HG03469 (cell line): ENCODE measurements around the gene MEGF11.

Experiments used
- ATAC-seq: cut with Tn5 transposase; IDR thresholded peaks from one replicate; pipeline ENCODE4 v1.9.1; 2021; ENCODE audit warnings: mild to moderate bottlenecking, moderate library complexity, moderate number of reproducible peaks; ENCODE audit not compliant: unreplicated experiment

MEGF11 gene

DNA sequence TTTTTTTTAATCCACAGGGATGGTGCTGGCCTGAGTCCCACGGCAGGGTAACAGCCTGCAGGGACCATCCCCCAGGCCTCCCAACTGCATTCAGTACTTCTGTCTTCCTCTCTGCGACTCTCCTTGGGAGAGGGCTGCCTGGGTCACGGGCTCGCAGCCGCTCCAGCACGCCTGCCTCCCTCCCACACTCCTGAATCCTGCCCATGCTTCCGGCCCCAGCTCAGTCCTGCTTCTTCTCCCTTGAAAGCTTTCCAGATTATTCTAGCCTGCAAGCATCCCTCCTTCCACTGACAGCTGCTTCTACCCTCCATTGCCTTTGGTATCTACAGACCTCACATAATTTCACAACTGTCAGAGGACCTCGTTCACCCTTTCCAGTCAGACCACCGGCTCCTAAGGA, 32.4 kb downstream of the MEGF11 start:
- no peak for ATAC-seq

DNA sequence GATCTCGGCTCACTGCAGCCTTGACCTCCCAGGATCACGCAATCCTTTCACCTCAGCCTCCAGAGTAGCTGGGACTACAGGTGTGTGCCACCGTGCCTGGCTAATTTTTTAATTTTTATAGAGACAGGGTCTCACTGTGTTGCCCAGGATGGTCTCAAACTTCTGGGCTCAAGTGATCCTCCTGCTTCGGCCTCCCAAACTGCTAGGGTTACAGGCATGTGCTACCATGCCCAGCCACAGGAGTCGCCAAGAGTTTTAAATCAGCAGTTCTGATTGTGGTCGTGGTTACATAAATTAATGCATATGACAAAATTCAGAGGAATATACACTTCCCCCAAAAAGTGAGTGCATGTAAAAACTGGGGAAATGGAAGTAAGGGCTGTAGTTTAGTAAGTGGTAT, 32.9 kb downstream of the MEGF11 start:
- ATAC-seq: no peak

DNA sequence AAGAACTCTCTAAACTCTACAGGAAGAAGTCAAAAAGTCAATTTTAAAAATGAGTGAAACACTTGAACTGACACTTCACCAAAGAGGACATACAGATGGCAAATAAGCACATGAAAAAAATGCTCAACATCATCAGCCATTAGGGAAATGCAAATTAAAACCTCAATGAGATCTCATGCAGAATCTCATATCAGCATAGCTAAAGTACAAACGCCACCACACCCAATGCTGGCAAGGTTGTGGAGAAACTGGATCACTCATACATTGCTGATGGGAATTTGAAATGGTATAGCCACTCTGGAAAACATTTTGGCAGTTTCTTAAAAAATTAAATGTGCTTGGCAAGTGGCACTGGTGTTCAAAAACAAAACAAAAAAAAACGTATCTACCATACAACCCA, 34.2 kb downstream of the MEGF11 start:
- ATAC-seq: no peak

DNA sequence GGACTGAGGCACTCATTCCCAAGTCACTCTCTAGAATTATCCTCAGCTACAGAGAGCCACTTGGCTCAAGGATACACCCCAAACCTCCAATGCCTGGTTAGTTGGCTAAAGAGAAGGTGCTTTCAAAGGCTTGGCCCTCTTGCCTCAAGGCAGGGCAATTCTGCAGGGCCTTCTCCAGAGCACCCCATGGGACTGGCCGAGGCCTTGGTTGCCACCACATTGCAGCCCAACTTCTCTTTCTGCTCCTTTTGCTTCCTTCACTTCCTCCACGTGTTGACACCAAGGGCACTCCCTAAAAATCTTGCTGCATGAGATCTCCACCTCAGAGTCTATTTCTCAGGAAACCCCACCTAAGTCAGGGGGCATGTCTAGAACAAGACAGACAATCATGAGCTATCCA, 36.7 kb downstream of the MEGF11 start:
- ATAC-seq: no peak

DNA sequence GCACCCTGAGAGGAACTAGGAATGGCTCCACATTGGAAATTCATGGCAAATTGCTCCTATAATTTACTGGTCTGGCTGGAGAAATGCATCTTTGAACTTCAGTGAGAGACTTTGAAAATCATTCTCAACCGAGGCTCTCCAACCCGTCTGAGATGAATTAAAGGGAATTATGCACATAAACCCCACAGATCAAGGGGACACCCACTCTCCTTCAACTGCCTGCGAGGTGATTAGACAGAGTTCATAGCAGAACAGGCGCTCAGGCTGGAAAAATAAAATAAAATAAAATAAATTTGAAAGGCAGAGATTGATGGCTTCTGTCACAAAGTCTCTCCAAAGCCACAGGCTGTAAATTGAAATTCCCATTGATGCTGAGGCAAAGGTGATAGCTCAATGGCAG, 37.7 kb downstream of the MEGF11 start:
- ATAC-seq: no peak

DNA sequence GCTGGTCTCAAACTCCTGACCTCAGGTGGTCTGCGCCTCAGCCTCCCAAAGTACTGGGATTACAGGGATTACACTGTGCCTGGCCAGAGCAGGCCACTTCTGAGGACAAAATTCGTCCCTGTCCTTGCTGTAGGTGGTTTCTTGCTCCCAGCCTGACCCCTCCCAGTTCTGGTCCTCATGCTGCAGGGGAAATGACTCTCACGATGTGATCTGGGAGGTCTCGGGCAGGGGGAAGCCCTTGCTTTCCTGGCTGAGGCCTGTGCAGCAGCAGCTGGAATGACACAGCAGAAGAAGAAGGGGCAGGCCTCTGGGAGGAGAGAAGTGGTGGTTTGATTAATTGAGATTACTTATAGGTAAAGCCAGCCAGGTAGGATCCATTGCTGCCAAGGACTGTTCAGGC, 39.3 kb downstream of the MEGF11 start:
- ATAC-seq: no peak

DNA sequence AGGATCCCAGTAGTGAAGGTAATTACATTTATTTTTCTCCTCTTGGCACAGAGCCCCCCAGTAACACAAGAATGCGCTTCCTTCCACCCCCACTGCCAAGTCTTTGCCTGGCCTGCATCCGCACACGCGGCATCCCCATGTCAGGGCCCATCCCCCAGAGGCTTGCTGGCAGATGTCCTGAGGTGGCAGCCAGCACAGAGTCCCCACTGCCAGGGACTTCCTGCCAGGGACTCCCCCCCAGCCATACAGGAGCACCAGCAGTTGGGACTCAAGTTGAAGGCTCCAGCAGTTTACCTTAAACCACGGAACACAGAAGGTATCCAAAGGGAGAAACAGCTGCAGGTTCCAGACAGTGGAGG, 41.0 kb downstream of the MEGF11 start:
- no peak for ATAC-seq

DNA sequence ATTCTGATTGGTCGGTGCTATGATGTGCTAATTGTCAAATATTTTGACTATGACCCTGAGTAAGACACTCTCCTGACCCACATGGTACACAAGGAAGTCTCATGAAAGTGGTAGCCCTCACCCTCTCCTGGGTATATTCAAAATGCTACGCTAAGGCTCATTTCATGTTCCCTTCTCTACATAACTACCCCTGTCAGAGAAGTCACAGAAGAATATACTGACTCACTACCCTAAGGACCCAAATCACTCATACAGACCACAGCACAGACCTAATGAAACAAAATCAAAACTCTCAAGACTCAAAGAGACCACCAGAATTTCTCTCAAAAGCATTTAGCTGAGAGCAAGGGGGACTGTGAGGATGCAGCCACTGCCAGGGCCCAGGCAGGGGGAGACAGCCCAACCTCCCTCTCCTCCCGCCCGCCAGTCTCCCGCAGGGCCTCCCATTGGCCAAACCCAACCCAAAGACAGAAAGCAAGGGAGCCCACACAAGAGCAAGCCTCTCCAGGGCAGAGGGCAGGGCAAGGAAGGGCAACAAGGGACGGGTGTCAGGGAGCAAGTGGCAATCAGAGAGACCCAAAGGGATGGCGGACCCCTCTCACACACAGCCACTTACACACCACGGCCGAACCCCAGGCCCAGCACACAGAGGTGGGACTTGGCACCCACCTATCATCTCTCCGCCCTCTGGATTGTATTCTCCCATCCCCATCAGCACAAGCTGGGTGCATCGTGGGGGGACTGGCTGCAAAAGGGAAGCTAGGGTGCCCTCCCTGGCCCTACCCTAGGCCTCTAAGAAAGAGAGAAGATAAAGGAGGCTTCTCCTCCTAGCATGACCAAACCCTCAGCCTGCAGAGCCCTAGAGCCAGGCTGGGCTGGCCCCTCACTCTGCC, 41.6 kb downstream of the MEGF11 start:
- no peak for ATAC-seq

DNA sequence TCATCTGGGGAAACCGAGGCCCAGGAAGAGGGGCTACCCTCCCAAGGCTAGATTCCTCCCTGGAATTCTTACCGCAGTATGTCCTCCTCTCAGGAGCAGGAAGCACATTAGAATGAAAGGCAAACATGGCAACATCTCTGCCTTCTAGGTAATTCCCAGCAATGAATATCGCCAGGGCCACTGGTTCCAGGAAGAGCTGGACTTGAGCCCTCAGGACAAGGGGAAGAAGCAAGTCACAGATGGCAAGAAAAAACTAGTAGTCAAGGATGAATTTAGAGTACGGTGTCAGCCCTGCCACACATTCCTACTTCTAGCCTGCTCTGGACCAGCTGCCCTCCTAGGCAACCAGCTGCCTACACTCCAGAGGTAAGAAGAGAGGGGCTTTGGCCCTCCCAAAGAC, 42.9 kb downstream of the MEGF11 start:
- ATAC-seq: no peak

DNA sequence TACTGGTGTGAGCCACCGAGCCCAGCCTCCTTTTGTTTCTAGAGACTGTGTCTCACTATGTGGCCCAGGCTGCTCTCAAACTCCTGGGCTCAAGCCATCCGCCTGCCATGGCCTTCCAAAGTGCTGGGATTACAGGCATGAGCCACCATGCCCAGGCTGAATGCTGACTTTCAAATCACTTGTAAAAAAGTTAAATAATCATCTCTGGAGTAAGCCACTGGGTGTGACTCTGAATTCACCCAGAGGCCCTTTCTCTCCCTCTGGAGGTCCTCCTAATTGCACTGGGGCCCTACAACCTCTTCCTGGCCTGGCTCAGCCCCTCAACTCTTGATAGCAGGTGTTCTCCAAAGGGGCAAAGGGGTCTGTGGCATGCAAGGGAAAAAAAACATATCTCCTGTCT, 54.8 kb downstream of the MEGF11 start:
- no peak for ATAC-seq

DNA sequence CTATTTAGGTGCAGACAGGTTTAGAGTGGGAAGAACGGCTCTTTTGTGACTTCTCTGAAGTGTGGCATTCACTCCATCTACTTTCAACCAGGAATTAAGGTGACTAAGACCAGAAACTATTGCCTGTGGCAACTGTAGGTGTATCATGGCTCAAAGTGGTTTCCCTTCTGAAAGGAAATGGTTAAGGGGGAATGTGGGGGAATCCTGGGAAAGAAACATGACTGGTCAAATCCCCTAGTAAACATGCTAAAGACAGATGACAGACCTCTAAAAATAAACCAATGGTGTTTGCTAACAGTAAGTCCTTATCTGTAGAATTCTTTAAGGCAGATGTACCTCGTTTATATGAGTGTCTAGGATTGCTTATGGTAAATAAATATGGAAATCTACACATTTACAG, 56.9 kb downstream of the MEGF11 start:
- ATAC-seq: no peak

DNA sequence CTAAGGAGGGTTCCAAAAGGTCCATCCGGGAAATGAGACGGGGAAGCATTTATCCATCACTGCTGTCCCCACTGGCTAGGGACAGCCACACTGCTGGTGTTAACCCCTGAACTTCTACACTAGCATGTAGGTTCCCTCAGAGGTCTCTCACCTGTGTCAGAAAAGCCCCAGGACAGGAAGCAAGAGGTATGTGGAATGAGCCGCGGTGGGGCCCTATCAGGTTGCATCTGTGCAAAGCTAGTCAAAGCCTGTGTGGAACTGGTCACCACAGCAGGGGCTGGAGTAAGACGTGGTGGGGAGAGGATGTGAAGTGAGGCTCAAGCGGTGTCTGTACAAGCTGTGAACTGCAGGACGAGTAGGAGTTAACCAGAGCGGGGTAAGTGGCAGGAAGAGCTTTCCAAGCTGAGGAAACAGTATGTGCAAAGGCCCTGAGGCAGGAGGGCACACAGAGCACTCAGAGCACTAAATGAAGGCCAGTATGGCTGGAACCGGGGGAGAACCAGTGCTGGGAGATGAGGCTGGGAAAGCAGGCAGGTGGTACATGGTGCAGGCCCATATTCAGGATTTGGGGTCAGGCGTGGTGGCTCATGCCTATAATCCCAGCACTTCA, 57.8 kb downstream of the MEGF11 start:
- no peak for ATAC-seq

DNA sequence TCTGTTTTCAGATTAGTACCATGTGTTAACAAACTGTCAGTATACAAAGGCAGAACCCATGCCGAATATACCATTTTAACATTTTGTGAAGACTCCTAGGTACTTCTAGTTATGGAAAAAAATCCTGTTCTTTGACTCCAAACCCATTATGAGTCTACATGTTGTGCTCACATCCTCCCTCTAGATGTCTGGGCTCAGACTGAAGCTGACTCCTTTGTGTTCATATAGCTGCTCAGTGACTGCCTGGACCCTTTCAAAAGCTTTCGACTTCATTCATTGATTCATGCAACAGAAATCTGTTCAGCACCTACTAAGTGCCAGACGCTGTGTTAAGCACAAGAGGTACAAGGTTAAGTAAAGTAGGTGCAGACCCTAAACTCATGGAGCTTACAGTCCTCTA, 60.5 kb downstream of the MEGF11 start:
- no peak for ATAC-seq

DNA sequence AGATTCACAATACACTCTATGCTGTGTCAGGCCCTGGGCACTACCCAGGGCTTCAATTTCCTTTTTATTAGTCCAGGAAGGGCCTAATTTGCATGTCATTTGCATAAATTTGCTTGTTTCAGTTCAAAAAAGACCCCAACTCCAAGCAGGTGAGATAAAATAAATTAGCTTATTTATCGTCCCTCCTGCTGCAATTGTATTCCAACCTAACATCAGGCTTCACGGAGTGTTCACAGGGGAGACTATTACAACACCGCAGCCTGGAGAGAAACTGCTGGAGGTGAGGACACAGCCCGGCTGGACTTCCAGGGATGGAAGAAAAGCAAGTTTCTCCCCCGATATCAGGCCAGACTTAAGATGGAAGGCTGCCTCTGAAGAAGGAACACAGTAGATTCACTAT, 62.8 kb downstream of the MEGF11 start:
- ATAC-seq: no peak

DNA sequence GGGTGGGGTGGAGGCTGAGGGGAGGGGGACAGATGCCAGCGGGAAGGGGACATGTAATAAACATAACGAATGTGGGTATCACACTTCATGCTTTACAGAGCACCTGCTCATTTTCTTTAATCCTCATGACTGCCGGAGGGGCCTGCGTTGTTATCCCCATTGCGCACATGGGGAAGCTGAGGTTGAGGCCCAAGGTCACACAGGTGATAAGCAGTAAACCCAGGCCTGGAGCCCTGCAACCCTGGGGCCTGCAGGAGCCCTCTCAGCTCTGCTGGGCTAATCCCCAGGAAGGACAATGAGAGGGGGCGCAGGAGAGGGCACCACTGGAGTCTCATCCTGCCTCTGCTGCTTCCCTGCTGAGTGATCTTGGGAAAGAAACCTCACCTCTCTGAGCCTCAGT, 64.3 kb downstream of the MEGF11 start:
- ATAC-seq: no peak

DNA sequence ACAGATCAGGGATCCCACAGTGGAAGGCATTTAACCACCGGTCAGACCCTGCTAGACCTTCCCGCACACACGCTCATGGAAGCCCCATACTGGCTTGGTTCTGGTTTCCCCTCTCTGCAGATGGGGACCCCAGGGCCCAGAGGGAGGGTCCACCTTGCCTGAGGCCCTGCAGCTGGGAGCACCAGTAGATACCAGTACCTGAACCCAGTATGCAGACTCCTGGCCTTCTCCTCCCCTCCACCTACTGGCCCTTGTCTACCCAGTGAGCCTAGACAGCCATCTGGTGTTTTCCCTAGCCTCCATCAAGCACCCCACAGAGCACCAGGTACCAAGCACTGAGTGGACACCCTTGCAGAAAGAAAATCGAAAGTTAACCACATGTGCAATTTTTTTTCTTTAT, 65.1 kb downstream of the MEGF11 start:
- ATAC-seq: no peak

DNA sequence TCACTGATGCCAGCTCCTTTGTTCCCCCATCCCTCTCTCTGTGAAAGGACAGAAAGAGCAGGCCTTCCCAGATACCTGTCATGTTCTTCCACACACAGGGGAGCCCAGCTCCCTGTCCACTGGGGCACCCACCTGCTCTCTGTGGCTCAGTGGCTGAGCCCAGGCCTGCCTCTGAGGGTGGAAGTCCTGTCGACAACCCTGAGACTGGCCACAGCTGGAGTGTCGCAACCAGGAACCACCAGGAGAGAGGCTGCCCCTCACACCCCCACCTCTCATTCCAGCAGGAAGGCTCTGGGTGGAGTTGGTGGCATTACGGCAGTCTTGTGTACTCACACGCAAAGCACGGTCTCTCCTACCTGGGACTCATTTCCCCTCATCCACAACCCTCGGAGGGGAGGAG, 66.3 kb downstream of the MEGF11 start:
- ATAC-seq: no peak

DNA sequence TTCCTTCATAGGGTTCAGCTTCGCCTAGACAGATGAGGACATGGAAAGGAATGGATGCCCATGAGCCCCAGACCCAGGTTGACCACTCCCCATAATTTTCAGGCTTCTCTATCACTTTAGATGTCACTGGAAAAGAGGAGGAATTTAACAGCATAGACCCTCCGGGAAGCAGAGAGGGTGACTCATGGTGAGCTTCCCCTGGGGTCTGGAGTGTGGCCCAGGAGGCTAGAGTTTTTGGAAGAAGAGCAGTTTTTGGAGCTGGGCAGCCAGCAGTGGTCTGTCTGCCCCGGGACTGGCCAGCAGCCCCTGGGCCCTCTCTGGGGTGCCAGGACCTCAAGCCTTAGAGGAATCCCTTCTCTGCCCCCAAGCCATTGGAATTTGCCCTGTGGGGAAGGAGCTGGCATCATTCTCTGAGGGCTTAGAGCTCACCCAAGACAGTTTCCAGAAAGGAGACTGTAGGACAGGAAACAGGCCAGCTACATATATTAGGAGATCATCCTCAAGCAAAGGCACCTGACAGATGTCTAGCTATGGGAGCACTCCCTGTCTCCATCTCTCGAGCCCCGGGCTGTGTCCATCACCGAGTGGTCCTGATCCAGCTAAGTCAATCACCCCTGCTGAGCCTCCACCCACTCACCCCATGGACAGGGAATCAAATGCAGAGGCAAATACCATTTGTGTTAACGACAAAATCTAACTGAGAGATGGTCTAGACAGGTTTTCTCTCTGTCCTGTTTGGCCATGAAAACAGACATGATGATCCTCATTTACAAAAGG, 67.3 kb downstream of the MEGF11 start:
- no peak for ATAC-seq

DNA sequence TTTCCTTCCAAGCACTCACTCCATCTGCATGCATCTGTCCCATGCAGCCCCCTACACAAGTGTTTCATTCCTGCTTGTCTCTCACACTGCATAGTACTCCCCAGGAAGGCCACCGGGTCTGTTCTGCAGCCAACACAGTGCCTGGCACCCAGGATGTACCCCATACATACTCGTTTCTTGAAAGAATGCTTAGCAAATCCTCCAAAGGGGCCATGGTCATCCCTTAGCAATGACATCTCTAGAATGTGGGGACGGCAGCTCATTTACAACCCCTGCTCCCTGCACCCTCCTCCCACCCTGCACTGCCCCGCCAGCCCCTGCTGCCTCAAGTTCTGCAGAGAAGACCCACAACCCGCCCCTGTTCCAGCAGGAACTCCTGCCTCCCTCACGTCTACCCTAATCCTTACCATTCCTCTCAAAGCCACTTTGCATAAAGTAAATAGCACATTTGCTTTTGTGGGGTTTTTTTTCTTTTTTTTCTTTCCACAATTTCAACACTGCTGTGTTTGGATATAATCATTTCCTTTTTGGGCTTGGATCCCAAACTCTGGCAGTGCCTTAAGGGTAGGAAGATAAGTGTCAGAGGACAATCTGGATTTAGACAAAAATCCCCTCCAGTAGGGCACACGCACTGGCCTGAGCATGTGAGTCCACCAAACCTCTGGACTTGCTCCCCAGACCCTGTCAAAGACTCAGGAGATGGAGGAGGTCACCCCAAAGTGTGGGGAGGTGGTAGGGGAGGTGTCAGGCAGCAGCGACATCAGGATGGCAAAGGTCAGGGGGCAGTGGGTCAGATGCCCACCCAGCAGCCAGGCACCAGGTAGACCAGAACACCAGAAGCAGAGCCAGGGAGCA, 68.4 kb downstream of the MEGF11 start:
- no peak for ATAC-seq

DNA sequence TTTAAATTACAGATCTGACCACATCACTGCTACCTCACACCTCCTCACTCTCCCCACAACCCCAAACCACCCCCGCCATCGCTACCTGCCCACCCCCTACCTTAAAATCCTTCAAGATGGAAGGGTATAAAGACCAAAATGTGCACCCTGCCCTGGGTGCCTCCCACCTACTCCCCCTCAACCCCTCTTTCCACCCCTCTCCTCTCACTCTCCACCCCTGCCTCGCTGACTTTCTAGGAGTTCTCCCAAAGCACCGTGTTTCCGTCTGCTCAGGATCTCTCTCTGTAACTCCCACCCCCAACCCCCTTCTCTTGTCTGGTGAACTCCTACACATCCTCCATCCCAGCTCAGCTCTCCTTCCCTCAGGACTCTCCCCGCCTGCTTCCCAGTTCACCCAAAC, 69.1 kb downstream of the MEGF11 start:
- no peak for ATAC-seq

DNA sequence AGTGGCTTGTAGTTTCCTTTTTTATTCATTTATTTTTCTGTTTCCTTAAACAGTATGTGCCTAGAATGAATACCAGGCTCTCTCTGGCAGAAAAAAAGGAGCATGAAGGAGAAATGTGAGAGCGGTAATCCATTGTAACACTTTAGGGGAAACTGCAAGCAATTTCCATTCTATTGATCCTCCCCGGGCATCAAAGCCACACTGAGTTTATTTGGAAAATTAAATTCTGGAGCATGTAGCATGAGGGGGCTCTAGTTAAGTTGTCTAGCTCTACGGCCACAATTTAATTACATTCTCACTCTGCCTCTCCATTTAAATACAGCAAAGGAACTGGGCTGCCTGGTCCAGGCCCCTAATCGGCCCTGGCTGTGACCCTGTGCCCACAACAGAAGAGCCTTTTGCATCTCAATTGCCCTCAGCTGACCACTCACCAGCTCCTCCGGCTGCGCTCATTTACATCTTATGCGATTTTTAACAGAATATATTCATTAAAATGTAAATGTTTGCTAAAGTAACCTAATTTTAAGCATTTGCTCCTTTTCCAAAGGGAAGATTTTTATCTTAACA, 72.9 kb downstream of the MEGF11 start:
- no peak for ATAC-seq
